GM19023 (cell line): ENCODE results near the gene FKBP7.
"Not testable (repeated sequence)": the region's sequence is repeated elsewhere in the genome, so short reads cannot be mapped to it uniquely, and the experiment has no call there.

ENCODE experiments used
- ATAC-seq: cut with Tn5 transposase; IDR thresholded peaks from one replicate; pipeline ENCODE4 v1.9.1; 2021; ENCODE audit warnings: mild to moderate bottlenecking, moderate library complexity; ENCODE audit not compliant: unreplicated experiment

Gene FKBP7

DNA sequence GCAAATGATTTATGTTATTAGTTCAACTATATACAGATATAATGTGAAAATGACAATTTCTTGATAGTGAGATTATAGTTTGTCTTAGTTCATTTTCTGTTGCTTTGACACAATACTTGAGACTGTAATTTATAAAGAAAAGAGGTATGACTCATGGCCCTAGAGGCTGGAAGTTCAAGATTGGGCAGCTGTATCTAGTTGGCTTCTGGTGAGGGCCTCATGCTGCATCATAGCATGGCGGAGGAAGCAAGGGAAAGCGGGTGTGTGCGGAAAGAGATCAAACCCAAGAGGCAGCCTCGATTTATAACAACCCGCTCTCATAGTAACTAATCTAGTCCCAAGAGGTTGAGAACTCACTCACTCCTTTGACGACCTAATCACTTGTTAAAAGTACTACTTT lies 13.2 kb upstream of the FKBP7 start:
- no peak for ATAC-seq

DNA sequence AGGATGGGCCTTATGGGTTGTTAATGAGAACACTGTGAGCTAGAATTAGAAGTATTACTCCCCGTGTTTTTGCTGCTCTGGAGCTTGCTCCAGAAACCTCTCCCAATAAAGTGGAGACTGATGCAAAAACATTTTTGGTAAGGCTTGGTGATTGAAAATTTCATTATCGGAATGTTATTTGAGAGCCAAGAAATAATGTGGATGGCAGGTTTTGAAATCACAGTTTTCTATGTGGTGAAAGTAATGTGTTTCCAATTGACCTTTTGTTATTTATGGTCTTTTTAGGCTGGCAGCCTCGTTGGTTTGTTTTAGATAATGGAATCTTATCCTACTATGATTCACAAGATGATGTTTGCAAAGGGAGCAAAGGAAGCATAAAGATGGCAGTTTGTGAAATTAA lies 7.0 kb upstream of the FKBP7 start:
- ATAC-seq: no peak

DNA sequence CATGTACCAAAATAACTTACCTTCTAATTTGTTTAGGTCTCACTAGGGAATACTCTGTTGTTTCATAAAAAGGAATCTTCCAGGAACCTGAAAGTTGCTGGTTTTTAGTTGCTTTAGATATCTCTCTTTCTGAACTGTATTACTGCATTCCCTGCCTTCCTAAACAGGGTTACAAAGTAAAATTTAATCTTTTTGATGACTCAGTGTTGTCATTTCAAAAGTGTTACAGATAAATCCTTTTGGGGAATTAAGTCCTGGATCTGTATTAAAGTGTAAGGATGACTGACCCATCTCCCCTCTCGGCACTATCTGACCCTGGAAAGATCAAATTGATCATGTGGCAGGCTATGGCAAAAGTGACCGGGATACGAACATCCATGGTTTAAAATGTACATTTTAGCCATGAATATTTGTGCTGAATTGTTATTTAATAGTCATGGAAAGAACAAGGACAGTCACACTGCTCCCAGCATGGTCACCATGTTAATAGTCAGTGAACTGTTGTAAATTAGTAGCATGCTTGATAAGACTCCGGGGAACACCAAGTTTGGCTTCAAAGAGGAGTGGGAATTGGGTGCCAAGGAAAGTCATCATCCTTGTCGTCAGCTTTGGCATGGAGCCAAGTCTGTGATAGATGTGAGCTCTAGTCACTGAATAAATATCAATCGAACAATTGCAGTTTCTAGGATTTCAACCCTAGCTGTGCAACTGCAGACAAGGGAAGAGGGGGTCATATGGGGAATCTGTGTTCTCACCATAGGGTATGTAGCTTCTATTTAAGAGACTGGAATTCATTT lies 6.0 kb upstream of the FKBP7 start:
- ATAC-seq: no peak

DNA sequence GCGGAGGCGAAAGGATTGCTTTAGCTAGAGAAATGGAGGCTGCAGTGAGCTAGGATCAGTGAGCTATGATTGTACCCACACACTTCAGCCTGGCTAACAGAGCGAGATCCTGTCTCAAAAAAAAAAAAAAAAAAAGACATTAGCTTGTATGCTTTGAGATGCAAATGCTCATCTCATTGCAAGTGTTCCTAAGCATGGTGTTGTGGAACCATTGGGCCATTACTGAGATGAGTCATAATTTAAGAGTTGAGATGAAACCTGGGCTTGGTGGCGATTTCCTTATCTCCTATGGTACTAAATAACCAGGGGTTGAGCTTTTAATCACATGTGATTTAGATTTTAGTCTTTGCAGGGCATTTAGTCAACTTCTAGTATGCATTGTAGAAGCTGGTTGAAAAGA lies 4.0 kb upstream of the FKBP7 start:
- ATAC-seq: no peak

DNA sequence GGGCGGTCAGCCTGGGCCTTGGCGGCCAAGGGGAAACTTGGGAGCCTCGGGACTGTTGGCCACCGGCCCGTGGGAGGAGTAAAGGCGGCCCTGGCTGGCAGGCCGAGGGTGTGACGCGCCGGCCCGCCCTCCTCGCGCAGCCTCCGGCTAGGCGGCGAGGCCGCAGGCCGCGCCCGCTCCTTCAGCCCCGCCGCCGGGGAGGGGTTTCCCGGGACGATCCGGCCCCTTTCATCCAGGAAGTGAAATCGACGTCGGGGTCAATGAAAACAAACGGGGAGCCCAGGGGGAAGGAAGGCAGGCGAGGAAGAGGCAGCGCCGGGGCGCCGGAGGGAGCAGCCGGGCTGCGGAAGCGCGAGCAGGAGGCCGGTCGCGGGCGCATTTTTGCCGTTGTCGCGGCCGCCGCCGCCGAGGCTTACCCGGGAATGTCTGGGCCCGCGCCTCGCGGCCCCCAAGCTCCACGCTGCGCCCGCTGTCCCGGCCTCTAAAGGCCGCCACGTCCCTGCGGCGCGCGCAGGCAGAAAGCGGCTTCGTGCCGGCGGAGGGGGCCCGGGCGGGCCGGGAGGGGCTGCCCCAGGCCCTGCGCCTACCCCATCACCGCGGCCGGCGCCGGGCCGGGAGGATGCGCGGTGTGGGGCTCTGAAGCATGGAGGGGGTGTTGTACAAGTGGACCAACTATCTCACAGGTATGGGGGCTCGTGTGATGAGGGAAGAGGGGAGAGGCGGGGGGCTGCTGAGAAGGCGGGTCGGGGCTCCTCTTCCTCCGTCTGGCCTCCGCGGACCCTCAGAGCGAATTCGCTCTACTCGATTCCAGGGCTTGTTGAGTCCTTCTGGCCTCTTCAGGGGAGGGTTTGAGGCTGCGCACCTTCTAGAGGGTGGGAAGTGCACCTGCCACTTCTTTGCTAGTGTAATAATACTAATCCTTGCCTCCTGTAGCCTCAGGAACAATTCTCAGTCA lies 2.1 kb upstream of the FKBP7 start, which contains the start of gene PLEKHA3:
PLEKHA3 (plus strand) TSS at position 231 of the 955 bp plus-strand sequence; CDS start at position 644, 413 bp downstream.
- peak; percentile 72 for ATAC-seq

DNA sequence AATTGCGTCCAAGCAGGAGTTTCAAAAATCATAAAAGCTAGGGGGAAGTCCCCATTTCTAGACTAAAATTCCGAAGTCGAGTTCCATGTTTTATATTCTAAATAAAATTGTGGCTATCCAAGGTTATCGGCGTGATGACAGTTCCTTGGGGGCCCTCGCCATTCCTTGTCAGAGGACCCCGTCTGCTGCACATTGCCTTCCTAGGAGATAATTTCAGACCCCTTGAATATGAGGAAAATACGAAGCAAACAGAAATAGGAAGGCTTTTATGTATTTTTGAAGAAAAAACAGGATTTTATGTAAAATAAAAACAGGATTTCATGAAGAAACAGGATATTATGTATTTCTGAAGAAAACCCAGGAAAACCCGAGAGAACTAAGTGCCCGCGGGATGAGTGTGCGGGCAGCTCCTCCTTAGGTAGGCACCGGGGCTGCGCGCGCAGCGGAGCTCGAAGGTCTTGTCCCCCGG lies 1.4 kb upstream of the FKBP7 start:
- no peak for ATAC-seq

DNA sequence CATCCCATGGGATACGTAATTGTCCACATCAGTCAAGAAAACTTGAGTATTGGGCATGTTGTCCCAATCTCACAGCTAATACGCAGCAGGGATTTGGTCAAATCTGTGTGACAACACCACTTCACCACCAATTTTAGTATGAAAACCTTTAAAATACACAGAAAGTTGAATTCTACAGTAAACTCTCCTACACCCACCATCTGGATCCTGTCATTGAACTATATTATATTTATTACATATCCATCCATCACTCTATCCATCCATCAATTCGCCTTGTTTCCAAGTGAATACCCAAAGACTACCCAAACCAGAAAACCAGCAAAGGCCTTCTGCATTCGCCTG lies 846 bp upstream of the FKBP7 start:
- ATAC-seq: no peak

DNA sequence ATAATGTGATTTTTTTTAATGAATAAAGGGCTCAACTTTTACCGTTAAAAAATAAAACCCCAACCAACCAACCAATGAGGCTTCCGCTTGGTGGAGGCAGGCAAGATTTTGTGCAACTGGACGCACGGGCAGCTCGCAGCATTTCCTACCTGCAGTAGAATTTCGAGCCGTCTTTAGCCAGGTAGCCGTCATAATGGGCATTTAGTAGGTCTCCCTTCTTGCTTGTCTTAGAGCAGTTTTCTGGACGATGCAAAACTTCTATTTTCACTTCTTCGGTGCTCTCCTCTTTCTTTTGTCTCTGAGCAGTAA lies 316 bp downstream of the FKBP7 start:
- ATAC-seq: no peak

DNA sequence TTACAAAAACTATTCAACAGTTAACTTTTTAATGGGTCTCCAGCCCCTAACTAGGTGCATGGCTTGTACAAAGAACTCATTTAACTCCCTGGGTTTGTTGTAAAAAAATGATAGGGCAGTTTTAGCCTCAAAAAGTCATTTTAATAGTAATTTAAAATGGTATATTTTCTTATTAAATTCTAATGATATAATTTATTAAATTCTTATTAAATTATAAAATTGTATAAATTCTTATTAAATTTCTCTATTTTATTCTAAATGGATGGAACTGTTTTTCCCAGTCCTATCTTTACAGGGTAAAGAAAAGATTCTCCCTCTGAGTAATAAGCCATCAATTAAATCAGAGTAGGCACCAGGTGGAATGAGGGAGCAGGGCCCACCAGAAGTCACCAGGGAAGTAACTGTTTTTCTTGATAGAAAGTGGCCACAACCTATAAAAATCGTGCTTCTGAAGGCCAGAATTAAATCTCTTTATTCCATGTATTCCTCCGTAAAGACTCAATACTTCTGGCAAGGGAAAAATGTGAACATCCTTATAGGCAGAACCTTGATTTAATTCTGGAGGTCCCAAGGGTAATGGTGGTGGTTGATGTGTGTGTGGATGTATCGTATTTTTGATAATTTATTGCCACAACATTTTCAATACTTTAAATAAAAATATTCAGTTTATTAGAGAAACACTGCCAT lies 814 bp downstream of the FKBP7 start:
- no peak for ATAC-seq

DNA sequence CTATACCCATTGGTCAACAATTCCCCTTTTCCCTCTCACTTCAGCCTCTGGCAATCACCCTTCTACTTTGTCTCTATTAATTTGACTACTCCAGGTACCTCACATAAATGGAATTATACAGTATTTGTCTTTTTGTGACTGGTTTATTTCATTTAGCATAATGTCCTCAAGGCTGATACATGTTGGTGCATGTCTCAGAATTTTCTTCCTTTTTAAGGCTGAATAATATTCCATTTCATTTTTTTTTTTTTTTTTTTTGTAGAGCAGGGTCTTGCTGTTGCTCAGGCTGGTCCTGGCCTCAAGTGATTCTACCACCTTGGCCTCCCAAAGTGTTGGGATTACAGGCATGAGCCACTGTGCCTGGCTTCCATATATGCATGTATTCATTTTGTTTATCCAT lies 1.9 kb downstream of the FKBP7 start:
- ATAC-seq: no peak

DNA sequence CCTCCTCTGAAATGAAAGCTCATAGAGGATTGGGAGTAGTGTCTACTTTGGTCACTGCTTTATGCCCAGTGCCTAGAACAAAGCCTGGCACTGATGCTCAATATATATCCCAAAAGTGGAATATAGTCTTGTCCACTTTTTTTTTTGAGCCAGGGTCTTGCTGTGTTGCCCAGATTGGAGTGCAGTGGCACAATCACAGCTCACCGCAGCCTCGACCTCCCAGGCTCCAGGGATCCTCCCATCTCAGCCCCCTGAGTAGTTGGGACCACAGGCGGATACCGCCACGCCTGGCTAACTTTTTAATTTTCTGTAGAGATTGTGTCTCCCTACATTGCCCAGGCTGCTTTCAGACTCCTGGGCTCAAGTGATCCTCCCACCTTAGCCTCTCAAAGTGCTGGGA lies 3.8 kb downstream of the FKBP7 start:
- ATAC-seq: no peak

DNA sequence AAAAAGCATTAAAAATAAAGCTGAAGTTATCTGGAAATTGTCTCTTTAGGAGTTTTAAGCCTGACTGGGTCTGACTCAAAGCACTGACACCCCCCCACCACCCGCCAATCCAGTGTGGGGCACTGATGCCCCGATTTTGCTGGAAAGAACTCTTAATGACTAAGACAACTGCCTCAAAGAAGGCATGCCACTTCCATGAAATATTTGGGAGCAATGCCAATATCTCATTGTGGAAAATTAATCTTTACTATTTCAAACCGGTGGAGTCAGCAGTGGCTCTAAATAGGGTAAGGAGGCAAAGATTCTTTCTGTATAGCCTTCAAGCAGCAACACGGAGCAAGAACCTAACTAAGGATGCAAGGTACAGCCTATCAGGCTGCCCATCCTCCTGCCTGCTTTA lies 4.5 kb downstream of the FKBP7 start:
- no peak for ATAC-seq

DNA sequence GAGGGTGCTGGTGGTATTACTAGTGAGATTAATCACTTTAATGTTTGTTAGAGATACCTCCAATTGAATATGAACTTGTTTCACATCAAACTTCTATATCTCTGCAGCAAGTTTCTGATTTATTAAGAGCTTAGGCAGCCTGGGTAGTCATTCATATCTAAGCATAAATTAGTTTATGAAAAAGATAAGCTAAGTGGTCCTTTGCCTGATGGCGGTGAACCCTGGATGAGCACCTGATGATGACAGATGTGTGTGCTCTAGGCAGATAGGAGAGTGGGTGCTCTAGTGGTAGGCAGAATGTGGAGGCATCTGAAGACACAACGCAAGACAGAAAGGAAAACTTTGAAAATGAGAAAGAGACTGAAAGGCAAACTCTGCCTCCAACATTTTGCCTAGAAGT lies 5.0 kb downstream of the FKBP7 start:
- ATAC-seq: no peak

DNA sequence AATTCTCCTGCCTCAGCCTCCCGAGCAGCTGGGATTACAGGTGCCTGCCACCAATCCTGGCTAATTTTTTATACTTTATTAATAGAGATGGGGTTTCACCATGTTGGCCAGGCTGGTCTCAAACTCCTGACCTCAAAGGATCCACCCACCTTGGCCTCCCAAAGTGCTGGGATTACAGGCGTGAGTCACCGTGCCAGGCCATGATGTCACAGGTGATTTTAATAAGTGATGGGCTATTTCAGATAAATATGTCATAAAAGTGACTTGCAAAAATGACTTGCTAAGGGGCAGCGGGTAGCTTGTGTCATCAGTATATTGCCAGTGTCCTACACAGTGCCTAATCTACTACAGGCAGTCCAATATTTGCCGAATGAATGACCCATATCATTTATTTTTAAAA lies 7.1 kb downstream of the FKBP7 start:
- not testable (repeated sequence) for ATAC-seq

DNA sequence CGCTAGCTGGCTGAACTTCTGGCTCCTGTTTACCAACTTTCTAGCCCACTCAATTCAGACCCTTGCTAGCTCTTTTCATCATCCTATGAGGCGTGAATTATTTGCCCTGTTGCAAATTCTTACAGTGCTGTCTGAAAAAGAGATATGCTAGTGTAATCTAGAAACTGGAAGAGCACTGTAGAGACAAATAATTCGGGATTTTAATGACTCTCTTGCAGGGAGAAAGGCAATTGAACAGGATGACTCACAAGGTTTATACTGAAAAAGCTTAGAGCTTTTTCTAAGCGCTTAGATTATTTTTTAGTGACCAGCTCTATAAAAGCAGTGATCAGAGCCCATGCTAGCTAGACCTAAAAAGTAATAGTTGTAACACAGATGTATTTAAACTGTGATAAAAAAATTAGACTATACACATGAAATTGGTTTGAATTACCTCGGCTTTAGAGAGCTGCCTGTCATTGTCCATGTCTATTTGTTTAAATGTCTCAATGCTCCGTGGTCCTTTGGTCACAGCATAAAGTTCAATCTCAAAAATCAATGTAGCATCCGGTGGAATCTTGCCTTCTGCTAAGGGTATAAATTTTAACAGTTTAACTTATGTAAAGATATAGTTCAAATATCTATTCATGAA lies 9.1 kb downstream of the FKBP7 start:
- no peak for ATAC-seq

DNA sequence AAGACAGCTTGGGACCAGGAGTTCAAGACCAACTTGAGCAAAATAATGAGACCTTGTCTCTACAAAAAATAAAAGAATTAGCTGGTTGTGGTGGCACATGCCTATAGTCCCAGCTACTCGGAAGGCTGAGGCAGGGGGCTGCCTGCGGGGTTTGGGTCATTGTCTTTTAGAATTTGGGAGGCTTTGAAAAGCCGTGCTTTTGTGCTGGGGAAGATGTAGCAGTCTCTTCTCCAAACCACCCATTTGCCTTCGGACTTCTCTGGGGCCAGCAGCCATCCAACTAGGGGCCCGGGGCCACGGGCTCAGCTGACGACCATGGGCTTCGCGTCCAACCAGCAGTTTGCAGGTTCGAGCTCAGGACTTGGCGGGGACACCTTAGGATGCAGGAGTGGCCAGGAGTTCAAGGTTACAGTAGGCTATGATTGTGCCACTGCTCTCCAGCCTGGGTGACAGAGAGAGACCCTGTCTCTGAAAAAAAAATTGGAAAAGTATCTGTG lies 21.0 kb downstream of the FKBP7 start:
- no peak for ATAC-seq

DNA sequence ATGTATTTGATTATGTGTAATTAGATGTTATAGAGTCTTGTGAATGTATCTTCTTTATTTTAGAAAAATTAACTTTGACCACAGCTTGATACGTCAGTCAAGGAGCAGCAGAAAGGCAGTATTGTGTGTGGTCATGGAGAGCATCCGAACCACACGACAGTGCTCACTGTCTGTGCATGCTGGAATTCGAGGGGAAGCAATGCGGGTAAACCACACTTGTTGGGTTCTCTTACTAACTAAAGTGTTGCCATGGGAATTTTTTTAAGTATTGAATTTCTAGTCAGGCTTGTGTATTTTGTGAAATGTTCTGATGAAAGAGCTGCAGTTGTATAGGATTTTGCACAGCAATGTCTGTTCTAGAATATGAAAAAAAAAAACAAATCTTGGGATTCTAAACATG lies 22.5 kb downstream of the FKBP7 start:
- ATAC-seq: no peak

DNA sequence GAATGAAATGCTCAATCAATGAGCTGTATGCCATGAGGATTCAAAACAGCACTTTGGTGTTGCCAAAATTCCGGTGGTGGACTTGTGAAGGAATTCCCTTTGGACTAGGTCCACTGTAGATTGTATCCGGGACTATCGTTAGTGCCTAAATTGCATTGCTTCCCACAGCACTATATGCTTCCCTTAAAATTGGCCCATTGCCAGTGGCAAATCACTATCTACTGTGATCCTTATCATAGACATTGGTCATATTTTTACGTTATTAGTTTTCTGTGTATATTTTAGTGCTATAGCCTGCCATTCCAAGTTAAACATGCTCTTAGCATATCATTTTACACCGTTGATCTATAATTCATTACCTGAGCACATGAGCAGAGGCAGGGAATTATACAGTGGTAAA lies 25.5 kb downstream of the FKBP7 start:
- ATAC-seq: no peak

DNA sequence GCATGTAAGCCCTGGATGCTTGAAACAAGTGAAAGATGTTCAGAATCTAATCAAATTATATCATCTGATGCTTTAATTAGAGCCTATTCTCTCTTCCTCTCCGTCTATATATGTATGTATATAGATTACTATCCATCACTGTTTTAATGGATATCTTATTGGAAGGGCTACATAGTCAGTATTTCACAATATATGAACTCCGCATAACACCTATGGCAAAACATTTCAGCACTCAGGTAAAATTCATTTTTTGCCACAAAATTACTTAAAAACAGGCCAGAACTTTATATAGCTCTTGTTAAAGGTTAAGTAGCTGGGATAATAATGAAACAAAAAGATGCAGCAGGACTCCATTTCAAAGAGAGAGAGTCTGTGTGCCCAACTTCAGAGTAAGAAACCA lies 26.1 kb downstream of the FKBP7 start:
- ATAC-seq: no peak

DNA sequence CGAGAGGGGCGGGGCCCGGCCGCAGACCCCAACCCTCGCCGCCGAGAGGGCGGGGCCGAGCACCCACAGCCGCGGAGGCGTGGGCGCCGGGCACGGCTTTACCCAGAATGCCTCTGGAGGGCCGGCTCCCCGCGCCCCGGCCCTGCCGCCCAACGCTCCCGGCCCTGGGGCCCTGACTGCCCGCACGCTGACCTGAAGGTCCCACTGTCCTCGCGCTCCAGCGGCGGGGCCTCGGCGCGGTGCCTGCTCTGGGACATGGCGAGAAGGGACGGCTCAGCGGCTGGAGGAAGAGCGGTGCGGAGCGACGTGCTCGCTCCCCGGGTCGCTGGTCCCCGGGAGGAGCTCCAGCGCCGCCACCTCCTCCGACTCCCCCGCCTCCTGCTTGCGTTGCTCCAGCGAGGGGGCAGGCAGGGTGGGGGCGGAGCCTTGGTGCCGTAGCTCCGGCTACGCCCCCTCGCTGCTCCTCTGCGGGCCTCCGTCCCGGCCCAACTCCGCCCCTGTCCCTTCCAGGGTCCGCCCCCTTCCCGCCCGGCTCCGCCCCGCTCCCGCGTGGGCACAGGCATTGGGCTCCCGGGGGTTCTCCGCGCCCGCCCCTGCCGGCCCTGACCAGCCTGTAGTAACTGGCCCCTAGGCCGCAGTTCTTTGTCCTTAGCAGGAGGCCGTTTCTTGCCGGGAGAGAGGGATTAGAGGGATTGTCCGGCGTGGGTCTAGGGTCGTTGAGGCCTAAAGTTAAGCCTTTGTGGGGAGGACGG lies 27.4 kb downstream of the FKBP7 start, which contains the start of the genes PJVK and PRKRA:
PJVK (plus strand) TSS at position 605 of the 752 bp plus-strand sequence. CDS start 2,032 bp downstream, outside the sequence.
PRKRA (minus strand) TSS at position 402 of the 752 bp plus-strand sequence; CDS start at position 257, 145 bp downstream.
- peak; percentile 80 for ATAC-seq
